ENCODE data around the gene ZCCHC24. TPM values are rescaled to one million over a fixed set of nuclear protein-coding genes. Genes with fewer than 3 reads are reported as not detected.

Gene ZCCHC24
- total RNA-seq, 4 donors from 2014 or later, result 32.8 to 122 (median 37.7) TPM

DNA sequence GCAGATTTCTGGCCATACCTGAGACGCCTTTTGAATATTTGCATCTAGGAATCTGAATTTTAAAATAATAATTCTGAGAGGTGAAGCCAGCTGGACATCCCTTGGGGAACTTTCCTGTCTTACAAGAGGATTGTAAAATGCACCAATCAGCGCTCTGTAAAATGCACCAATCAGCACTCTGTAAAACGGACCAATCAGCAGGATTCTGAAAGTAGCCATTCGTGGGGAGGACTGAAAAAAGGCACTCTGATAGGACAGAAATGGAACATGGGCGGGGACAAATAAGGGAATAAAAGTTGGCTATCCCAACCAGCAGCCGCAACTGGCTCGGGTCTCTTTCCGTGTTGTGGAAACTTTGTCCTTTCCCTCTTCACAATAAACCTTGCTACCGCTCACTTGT lies 88.2 kb downstream of the ZCCHC24 start:
- no peaks in the 10 kb centered on the region for H3K27me3 ChIP-seq
- no peak for TF ChIP-seq POLR2A (IDR thresholded peaks at IDR 0.05)
- TF ChIP-seq, protein P1, sequence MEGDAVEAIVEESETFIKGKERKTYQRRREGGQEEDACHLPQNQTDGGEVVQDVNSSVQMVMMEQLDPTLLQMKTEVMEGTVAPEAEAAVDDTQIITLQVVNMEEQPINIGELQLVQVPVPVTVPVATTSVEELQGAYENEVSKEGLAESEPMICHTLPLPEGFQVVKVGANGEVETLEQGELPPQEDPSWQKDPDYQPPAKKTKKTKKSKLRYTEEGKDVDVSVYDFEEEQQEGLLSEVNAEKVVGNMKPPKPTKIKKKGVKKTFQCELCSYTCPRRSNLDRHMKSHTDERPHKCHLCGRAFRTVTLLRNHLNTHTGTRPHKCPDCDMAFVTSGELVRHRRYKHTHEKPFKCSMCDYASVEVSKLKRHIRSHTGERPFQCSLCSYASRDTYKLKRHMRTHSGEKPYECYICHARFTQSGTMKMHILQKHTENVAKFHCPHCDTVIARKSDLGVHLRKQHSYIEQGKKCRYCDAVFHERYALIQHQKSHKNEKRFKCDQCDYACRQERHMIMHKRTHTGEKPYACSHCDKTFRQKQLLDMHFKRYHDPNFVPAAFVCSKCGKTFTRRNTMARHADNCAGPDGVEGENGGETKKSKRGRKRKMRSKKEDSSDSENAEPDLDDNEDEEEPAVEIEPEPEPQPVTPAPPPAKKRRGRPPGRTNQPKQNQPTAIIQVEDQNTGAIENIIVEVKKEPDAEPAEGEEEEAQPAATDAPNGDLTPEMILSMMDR (IDR thresholded peaks at IDR 0.05), result no peak

DNA sequence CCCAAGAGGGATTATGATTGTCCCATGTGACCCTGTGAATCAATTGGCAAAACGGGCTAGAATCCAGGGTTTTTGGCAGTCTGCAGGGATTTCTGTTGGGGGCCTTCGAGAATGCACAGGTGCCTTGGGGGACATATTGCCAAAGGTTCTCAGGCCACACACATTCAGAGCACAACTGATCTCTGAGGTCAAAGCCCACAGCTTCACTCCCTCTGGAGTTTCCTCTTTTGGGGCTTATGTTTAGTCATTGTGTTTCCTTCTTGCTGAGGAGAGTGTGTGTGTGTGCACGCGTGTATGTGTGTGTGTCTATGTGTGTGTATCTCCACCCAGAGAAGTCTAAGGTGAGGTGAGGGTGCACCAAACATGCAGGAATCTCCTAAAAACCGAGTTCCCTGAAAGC lies 89.3 kb downstream of the ZCCHC24 start:
- no peaks in the 10 kb centered on the region for H3K36me3 ChIP-seq

More for the DNA sequence above, 88.2 kb downstream of the ZCCHC24 start:
- no peak overlapping the region for H3K4me3 ChIP-seq
- H3K4me1 ChIP-seq, result no peaks in the 10 kb centered on the region
- no peaks in the 10 kb centered on the region for H3K9me3 ChIP-seq
- no peak overlapping the region for H3K27ac ChIP-seq
- H3K36me3 ChIP-seq, result no peaks in the 10 kb centered on the region
- intact Hi-C loops (cut with DNase I; ENCODE audit: low total_unique reads), result no loop called here
- DNase-seq, result no peak

DNA sequence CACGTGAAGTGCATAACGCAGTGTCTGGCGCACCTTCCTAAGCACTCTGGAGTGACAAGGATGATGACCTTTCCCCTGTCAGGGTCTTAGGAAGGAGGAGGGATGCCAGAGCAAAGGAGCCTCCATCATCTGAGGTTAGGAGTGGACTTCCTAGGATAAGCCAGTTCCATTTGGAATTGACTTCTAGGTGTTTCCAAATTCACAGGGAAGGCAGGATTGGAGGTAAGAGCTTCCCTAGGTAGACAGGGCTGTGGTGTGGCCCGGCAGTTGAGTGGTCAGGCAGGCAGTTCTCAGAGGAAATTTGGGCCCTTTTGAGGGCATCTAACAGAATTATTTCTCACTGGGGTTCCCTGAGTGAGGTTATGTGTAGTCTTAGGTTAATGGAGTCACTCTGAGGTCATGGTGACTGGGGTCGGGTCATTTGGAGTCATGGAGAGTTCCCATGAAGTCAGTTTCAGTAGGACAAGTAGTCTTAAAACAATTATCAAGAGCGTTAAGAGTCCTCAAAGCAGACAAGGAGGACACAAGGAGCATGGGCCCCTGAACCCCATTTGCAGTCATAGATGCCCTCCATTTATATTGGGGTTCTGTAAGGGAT lies 89.9 kb downstream of the ZCCHC24 start:
- no peaks in the 10 kb centered on the region for H3K27me3 ChIP-seq
- no peaks in the 10 kb centered on the region for H3K36me3 ChIP-seq
- H3K9me3 ChIP-seq, result no peaks in the 10 kb centered on the region
- DNase-seq, result no peak
- no peak overlapping the region for H3K4me3 ChIP-seq
- no peaks in the 10 kb centered on the region for H3K4me1 ChIP-seq
- TF ChIP-seq, protein P1 (IDR thresholded peaks at IDR 0.05), result no peak
- no peak for TF ChIP-seq POLR2A (IDR thresholded peaks at IDR 0.05)
- no peak overlapping the region for H3K27ac ChIP-seq
- intact Hi-C loops (cut with DNase I; ENCODE audit: low total_unique reads), result no loop called here

More for the DNA sequence above, 89.3 kb downstream of the ZCCHC24 start:
- Histone ChIP-seq H3K27me3 (no peaks in the 10 kb centered on the region), H3K9me3 (no peaks in the 10 kb centered on the region), H3K27ac (no peak overlapping the region), H3K4me3 (no peak overlapping the region), H3K4me1 (no peaks in the 10 kb centered on the region)
- intact Hi-C loops (cut with DNase I; ENCODE audit: low total_unique reads), result no loop called here
- no peak for DNase-seq
- TF ChIP-seq POLR2A (IDR thresholded peaks at IDR 0.05), result no peak
- TF ChIP-seq, protein P1 (IDR thresholded peaks at IDR 0.05), result no peak

DNA sequence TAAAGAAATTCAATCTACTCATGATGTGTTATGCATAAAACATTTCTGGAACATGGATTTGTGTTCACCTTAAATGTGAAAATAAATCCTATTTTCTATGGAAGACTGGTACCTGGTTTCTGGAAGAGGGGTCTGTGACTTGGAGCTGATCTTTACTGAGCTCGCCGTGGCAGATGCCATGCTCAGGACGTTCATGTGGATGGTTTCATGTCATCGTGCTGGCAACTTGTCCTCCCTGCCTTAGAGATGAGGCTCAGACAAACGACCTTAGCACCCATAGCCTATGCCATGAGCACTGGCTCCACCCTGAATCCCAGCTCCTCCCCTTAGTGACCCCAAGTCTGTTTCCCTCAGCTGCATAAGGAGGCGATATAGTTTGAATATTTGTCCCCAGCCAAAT lies 90.8 kb downstream of the ZCCHC24 start:
- TF ChIP-seq, protein P1 (IDR thresholded peaks at IDR 0.05), result no peak
- TF ChIP-seq POLR2A (IDR thresholded peaks at IDR 0.05), result no peak
- no peak for DNase-seq
- no peak overlapping the region for H3K4me3 ChIP-seq

DNA sequence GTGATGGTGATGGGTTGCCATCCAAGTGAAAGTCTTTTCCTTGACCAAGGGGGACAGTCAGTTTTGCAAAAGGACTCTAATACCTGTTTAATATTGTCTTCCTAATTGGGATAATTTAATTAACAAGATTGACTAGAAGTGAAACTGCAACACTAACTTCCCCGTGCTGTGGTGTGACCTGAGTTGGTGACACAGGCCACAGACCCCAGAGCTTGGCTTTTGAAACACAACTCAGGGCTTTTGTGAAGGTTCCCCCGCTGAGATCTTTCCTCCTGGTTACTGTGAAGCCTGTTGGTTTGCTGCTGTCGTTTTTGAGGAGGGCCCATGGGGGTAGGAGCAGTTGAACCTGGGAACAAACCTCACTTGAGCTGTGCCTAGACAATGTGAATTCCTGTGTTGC lies 91.3 kb downstream of the ZCCHC24 start:
- Histone ChIP-seq H3K27me3 (no peaks in the 10 kb centered on the region), H3K4me1 (no peaks in the 10 kb centered on the region), H3K36me3 (no peaks in the 10 kb centered on the region), H3K27ac (no peak overlapping the region), H3K9me3 (no peaks in the 10 kb centered on the region), H3K4me3 (no peak overlapping the region)
- intact Hi-C loops (cut with DNase I; ENCODE audit: low total_unique reads), result no loop called here
- TF ChIP-seq, protein P1 (IDR thresholded peaks at IDR 0.05), result no peak
- no peak for TF ChIP-seq POLR2A (IDR thresholded peaks at IDR 0.05)
- no peak for DNase-seq

More for the DNA sequence above, 90.8 kb downstream of the ZCCHC24 start:
- Histone ChIP-seq H3K27ac (no peak overlapping the region), H3K36me3 (no peaks in the 10 kb centered on the region), H3K27me3 (no peaks in the 10 kb centered on the region), H3K4me1 (no peaks in the 10 kb centered on the region), H3K9me3 (no peaks in the 10 kb centered on the region)
- intact Hi-C loops (cut with DNase I; ENCODE audit: low total_unique reads), result no loop called here
